GM18867 (cell line): Measurements from ENCODE around the gene NLN.
"Not testable (repeated sequence)": the region's sequence is repeated elsewhere in the genome, so short reads cannot be mapped to it uniquely, and the experiment has no call there.

Experiments
- ATAC-seq: cut with Tn5 transposase; IDR thresholded peaks from one replicate; pipeline ENCODE4 v1.9.1; 2021; ENCODE audit warnings: mild to moderate bottlenecking, moderate library complexity; ENCODE audit not compliant: unreplicated experiment

The NLN gene

GRCh38 chr5:65828022-65828896 lies 106.3 kb downstream of the NLN start:
- ATAC-seq, result no peak

- no peak for ATAC-seq
Observed at GRCh38 chr5:65830856-65831255, 108.9 kb downstream of the NLN start.

GRCh38 chr5:65831276-65831675 lies 109.3 kb downstream of the NLN start:
- ATAC-seq, result no peak

- no peak for ATAC-seq
Observed at GRCh38 chr5:65832152-65832551, 110.1 kb downstream of the NLN start.

- no peak for ATAC-seq
Observed at GRCh38 chr5:65832603-65833228, 110.7 kb downstream of the NLN start.

- no peak for ATAC-seq
Observed at GRCh38 chr5:65833780-65834179, 111.8 kb downstream of the NLN start.

- no peak for ATAC-seq
Observed at GRCh38 chr5:65834306-65834705, 112.3 kb downstream of the NLN start.

- no peak for ATAC-seq
Observed at GRCh38 chr5:65835191-65835590, 113.2 kb downstream of the NLN start.

DNA sequence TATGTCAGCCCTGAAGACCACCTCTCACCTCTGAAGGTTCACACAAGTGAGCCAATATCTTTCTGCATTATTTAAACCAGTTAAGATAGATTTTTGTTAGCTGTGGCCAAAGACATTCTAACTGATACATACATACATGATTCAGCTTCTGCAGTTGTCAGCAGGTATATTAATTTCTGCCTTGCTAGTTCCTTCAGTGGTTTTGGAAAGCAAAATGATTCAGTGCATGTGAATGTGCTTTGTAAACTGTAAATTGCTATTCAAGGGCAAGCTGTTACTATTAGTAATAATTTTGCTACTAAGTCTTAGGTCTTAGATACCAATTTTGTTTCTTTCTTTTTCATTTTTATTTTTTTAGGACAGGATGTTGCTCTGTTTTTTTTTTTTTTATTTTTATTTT lies 115.1 kb downstream of the NLN start:
- ATAC-seq, result no peak

DNA sequence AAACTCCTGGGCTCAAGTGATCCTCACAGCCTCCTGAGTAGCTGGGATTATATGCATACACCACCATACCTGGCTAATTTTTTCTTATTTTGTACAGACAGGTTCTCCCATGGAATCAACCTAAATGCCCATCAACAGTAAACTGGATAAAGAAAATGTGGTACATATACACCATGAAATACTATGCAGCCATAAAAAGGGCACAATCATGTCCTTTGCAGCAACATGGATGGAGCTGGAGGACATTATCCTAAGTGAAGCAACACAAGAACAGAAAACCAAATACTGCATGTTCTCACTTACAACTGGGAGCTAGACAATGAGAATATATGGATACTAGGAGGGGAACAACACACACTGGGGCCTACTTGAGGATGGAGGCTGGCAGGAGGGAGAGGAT lies 117.2 kb downstream of the NLN start:
- ATAC-seq, result not testable (repeated sequence)

DNA sequence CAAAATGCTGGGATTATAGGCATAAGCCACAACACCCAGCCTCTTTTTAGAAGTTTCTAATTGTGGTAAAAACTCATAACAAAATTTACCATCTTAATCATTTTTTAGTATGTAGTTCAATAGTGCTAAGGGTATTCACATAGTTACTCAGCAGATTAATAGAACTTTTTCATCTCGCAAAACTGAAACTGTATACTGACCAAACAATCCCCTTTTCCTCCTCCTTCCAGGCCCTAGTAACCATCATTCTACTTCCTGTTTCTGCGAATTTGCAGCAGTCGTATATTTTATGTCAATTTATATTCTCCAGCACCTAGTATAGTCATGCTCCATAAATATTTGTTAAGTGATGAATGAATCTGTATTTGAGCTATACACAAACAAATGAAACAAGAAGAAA lies 118.1 kb downstream of the NLN start:
- no peak for ATAC-seq

GRCh38 chr5:65844763-65845162 lies 122.8 kb downstream of the NLN start:
- not testable (repeated sequence) for ATAC-seq

DNA sequence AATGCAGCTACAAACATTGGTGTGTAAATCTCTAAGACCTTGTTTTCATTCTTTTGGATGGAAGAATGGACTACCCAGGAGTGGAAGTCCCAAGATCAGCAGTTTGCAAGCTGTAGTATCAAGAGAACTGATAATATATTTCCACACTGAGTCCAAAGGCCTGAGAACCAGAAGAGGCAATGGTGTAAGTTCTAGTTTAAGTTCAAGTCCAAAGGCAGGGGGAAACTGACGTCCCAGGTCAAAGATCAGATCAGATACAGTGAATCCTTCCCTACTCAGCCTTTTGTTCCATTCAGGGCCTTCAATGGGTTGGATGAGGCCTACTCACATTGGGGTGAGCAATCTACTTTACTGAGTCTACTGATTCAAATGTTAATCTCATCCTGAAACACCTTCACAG lies 124.1 kb downstream of the NLN start:
- ATAC-seq, result no peak

DNA sequence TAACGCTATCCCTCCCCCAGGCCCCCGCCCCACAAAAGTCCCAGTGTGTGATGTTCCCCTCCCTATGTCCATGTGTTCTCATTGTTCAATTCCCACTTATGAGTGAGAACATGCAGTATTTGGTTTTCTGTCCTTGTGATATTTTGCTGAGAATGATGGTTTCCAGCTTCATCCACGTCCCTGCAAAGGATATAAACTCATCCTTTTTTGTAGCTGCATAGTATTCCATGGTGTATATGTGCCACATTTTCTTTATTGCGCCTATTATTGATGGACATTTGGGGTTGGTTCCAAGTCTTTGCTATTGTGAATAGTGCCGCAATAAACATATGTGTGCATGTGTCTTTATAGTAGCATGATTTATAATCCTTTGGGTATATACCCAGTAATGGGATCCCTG lies 125.0 kb downstream of the NLN start:
- ATAC-seq, result not testable (repeated sequence)

GRCh38 chr5:65849918-65850317 lies 127.9 kb downstream of the NLN start:
- not testable (repeated sequence) for ATAC-seq

DNA sequence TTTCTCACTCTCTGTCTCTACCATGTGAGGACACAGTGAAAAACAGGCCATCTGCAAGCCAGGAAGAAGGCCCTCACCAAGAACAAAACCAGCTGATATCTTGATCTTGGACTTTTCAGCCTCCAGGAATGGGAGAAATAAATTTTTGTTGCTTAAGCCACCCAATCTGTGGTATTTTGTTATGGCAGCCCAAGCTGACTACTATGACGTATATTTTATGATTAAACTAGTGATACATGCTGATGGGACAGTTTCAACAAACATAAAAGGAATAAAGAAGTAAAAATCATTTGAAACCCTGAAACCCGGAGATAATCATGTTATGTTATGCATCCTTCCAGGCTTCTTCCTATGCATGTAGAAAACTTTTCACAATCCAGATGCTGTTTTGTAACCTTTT lies 132.9 kb downstream of the NLN start:
- ATAC-seq, result no peak

GRCh38 chr5:65855766-65856315 lies 133.8 kb downstream of the NLN start:
- no peak for ATAC-seq

- ATAC-seq, result no peak
Observed at GRCh38 chr5:65856520-65856919, 134.5 kb downstream of the NLN start.

- ATAC-seq, result no peak
Observed at GRCh38 chr5:65858316-65858715, 136.3 kb downstream of the NLN start.

DNA sequence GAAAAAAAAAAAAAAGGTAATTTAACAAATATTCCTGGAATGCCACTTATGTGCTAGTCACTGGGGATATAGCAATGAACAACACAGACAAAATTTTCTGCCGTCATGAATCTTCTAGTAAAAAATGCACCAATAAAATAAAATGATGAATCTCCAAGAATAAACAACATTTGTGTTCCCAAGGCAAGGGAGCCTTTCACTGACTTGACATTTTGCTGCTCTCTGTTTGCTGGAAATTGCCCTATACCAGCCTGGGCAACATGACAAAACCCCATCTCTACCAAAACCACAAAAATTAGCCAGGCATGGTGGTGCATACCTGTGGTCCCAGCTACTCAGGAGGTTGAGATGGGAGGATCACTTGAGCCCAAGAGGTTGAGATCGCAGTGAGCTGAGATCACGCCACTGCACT lies 139.8 kb downstream of the NLN start:
- no peak for ATAC-seq

GRCh38 chr5:65862384-65862783 lies 140.4 kb downstream of the NLN start:
- no peak for ATAC-seq

GRCh38 chr5:65863747-65864146 lies 141.7 kb downstream of the NLN start:
- no peak for ATAC-seq
